SIG-M5 treated with dmso at 0.1 percent for 504 hours (cell line): ENCODE data around the gene MBNL1.
"Not testable (repeated sequence)": the region's sequence is repeated elsewhere in the genome, so short reads cannot be mapped to it uniquely, and the experiment has no call there.

Source experiments
- DNase-seq: peaks from one replicate; lab custom pipeline; 2025; ENCODE audit not compliant: unreplicated experiment; lab: John Stamatoyannopoulos, UW

MBNL1 gene

DNA sequence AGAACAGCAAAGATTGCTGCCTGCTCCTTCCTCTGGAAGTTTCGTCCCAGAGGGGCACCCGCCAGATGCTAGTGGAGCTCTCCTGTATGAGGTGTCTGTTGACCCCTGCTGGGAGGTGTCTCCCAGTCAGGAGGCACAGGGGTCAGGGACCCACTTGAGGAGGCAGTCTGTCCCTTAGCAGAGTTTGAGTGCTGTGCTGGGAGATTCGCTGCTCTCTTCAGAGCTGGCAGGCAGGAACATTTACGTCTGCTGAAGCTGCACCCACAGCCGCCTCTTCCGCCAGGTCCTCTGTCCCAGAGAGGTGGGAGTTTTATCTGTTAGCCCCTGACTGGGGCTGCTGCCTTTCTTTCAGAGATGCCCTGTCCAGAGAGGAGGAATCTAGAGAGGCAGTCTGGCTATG, 103.9 kb downstream of the MBNL1 start:
- DNase-seq: not testable (repeated sequence)

DNA sequence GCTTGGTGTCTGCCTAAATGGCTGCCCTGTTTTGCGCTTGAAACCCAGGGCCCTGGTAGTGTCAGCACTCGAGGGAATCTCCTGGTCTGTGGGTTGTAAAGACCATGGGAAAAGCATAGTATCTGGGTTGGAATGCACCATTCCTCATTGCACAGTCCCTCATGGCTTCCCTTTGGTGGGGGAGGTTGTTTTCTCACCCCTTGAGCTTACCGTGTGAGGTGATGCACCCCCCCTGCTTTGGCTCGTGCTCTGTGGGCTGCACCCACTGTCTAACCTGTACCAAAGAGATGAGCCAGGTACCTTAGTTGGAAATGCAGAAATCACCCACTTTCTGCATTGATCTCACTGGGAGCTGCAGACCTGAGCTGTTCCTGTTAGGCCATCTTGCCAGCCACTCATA, 104.7 kb downstream of the MBNL1 start:
- DNase-seq: no peak

DNA sequence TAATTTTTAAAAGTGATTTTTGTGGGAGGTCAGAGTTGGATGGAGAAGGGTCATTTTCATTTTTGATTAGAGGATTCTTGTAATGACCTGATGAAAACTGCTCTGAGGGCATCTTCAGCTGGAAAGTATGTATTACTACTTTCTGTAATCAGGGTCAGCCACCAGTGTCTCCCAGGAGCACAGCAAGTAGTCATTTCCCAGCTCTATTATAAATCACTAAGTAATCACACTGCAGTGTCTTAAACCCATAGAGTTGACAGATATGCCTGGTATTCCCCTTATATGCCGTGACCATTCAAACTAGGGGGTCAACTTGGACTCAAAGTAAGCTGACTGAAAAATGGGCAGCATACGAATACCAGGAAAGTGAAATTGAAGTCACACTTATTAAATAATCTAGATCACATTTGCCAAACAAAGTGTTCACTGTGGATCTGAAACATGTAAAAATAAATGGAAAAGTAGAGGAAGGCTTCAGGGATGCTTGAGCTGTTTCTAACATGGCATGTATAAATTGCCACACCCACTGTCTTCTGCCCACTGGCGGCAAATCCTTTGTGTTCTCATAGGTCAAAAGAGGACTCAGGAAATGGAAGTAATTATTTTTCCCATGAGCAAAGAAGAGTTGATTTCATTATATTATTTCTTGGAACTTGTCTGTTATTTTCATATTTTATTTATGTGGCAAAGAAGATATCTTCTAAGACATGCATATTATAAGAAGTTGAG, 105.7 kb downstream of the MBNL1 start:
- no peak for DNase-seq

DNA sequence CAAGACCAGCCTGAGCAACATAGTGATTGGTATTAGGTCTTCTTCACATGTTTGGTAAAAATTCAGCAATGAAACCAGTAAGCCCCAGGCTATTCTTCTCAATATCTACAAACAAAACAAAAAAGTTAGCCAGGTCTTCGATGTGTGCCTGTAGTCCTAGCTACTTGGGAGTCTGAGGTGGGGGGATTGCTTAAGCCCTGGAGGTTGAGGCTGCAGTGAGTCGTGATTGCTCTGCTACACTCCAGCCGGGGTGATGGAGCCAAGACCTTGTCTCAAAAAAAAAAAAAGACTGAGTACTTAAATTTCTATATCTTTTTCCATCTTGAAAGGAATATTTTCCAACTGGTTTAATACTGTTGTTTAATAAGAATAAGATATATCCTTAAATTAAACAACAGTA, 106.8 kb downstream of the MBNL1 start:
- DNase-seq: no peak

DNA sequence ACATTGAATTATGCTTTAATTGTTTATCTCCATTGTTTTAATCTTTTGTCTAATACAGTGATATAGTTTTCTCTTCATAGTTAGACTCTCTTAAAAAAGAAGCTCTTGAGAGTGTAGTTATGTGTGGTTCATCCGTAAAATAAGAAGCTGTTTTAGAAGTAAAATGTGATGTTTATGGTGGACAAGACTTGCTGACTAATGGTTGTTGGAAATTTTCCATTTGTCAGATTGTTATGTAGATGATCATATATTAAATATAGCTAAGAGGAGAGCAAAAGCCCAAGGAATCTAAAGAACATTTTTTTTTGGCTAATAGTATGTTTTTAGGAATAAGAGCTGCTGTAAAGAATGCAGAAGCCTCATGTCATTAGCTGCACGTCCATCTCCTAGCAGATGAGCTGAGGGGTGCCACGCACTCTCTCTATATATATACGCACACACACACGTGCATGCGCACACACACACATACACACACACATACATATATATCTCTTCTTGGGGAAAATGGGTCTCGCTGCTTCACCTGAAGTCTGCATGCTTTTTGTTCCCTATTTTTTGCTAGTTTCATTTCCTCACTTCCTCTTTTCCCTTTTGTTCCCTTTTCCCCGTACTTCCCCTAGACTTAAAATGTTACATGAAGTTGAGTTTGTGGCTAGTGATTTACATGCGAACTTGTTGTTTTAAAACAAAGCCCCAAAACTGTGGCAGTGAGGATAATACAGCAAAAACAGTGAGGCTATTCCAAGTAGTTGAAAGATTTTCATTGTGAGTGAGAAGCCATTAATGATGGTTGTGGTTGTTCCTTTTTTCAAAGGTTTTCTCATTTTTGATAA, 107.8 kb downstream of the MBNL1 start:
- peak; percentile 98 for DNase-seq

DNA sequence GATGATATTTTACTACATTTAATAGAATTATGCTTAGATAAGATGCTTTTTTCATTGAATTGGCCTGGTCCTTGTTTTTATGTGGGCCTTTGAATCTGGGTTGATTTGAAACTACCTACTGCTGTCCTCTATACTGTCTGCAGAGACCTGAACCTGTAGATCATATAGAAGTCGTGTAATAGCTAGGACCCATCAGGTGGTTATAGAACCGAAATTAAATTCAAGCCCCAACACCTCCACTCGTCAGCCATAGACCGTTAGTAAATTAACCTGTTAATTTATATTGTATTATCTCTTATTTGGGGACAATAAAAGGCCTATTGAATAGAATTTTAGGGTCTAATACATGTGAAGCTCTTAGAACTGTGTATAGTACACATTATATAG, 108.4 kb downstream of the MBNL1 start:
- DNase-seq: no peak

DNA sequence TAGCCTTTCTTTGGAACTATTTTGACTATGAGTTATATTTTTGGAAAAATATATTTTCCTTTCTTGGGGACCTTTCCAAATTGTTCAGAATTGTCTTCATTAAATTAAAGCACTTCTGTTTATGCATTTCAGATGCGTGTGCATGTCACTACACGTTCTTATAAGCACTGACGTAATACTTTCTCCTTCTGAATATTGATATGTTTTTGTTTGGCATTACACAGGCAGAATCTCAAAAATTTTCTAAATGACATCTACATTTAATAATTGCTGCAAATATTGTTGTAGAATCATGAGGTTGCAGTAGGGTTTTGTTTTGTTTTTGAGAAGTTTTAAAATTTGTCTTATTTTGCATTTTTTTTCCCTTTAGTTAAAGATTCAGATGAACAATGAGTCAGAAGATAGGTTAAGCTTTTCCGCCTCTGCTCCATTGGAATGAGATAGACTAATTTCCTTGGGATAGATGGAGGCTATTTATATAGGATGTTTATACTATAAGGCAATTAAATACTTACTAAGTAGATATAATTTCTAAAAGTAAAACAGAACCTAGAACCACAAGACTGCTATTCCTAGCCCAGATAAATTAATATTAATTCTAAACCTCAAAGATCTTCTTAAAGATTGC, 110.8 kb downstream of the MBNL1 start:
- no peak for DNase-seq

DNA sequence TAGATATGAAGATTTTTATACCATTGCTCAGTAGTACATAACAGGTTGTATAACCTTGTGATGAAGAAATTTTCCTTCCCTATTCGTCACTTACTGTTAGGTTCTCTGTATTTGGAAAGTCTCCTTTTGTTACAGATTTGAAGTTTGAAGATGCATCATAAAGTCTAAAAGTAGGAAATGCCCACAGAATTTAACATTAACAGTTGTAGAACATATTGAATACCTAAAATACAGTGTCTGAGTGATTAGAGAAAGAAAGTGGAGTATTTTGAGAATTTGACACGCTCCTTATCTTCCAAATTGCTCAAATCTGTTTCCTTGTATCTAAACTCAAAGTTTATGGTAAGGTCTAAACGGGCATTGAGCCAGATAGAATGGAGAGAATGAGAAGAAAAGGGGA, 111.3 kb downstream of the MBNL1 start:
- no peak for DNase-seq

DNA sequence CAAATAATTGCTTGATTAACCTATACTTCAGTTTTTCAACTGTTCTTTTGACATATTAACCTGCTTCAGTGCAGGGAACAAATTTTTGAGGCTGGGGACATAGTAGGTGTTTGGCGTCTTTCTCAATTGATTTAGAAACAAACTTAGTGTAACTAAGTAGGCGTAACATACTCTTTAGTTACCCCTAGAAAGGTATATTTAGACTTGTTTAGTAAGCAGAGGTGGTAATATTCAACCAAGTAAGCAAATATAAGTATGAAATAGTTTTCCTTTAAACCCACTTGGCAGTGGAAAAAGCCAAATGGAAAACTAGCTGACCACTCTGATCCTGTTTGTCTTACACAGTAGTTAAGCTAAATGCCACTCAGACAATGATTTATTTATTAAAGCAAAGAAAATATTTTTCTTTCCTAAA, 113.2 kb downstream of the MBNL1 start:
- DNase-seq: no peak

DNA sequence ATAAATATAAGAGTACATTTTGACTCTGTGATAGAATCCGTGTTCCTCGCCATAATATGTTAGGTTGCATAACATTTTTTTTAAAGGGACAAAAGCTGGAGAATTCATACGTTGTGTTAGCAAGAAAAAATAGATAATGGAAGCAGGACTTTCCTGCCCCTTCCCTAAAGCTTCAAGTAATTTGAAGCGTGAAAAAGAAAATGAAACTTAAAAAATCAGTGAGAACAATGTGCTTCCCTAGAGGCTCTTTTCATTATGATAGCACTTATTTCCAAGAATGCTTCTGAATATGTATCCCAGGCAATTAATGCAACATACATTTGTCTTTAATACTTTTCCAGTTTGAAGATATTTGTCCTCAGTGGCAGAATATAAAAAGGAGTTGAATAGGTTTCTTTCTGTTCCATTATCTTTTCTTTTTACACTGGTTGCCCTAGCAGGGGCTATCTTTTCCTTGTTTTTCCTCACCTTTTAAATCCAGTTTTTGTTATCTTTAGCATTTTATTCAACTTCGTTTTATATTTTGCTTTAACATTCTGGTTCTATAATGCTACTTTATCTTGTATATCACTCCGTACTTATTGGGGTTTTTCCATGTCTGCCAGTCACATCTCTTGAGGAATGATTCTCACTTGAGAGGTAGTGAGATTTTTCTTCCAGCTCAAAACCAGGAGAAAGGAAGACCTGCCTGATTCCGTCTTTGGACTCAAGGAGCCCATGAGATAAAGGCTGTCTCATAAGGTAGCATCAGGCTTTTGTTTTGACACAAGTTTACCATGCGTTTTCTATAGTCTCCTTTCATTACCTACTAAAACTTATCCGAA, 113.8 kb downstream of the MBNL1 start:
- DNase-seq: no peak

DNA sequence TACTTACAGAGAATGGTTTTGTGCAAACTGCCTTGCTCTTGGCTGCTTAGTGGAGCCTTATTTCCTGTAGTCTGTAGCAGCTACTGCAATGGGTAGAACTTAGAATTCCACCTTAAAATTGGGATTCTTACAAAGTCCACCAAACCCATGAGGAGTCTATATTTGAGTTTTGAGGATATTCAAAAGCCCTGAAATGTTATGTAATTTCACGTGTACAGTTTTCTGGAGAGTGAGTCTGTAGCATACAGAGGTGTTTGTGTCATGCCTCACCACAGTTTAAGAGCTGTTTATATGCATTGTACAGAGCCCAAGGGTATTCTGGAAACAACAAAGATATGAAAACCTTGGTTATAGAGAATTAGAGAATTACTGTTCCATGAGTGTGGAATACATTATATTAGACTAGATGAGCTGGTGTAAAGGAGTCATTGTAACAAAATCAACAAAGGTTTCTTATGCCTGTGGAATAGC, 114.4 kb downstream of the MBNL1 start:
- DNase-seq: no peak

DNA sequence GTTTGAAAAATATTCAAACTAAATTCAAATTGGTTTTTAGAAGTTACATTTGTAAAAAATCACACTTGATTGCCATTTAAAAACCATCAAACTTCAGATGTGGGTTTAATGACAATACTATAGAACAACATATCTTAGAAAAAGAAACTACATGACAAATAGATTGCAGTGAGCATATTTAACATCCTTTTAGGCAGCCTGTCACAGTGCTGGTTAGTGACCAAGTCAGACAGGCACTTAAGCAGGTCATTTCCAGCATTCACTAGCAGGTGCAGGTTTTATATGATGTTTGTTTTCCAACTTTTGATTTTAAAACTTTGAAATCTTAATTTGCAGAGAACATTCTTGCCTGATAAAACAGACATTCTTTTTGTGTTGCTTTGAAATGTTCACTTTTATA, 115.7 kb downstream of the MBNL1 start:
- no peak for DNase-seq

DNA sequence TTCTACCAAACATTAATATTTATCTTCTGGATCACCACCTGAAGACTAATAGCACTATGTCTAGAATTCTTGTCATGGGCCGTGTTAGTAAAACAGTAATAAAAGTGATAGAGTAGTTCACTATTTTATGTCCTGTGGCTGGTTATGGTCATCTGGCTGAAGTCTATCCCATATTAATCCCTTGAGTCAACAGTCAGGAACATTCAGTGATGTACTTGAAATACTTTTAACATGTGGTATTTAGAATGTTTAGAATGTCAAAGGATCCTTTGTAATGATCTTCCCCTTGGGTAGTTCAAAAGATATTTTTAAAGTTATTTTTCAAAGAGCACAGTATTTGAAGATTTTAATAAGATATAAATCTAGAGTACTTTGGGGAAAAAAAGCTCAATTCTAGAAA, 117.0 kb downstream of the MBNL1 start:
- DNase-seq: no peak

DNA sequence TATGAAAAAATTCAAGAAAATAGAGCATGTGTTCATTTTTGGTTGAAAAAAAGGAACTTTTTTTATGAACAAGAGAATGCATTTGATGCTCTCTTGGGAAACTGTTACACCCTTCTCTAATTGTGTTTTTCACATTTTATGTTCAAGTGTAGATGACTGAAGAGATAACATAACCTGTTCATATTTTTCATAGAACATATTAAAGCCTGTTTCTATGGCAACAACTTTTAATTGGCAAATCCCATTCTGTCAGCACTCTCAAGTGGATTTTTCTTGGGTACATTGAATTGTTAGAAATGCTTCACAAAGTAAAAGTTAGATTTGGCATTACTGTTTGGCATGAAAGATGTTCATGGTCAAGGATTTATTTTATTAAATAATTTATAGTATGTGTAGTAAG, 117.5 kb downstream of the MBNL1 start:
- DNase-seq: no peak

DNA sequence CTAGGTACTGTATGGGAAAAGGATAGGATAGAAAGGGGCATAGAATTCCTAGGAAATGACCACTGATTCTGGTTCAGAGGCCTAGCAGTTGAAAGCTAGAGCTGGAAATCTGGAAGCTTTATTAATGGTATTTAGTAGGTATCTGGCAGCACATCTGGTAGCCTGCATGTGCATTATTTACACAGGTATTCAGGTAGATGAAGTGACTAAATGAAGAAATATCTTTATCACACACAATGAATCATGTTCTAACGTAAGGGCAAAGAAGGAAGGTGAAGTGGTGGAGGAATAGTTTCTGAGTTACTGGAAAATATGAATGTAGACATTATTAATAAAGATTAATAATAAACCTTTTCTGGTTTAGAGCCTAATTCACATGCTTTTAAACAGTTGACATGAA, 119.9 kb downstream of the MBNL1 start:
- DNase-seq: no peak

DNA sequence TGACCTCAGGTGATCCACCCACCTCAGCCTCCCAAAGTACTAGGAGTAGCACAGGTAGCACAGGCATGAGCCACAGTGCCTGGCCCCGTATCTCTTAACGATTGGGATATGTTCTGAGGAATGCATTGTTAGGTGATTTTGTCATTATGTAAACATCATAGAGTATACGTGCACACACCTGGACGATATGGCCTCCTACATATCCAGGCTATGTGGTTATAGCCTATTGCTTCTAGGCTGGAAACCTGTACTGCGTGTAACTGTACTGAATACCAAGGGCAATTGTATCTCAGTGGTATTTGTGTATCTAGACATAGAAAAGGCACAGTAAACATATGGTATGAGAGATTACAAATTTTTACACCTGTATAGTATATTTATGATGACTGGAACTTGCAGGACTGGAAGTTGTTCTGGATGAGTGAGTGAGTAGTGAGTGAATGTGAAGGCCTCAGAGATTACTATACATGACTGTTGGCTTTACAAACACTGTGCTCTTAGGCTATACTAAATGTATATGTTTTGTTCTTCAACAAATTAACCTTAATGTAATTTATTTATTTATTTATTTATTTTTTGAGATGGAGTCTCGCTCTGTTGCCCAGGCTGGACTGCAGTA, 120.7 kb downstream of the MBNL1 start:
- no peak for DNase-seq

DNA sequence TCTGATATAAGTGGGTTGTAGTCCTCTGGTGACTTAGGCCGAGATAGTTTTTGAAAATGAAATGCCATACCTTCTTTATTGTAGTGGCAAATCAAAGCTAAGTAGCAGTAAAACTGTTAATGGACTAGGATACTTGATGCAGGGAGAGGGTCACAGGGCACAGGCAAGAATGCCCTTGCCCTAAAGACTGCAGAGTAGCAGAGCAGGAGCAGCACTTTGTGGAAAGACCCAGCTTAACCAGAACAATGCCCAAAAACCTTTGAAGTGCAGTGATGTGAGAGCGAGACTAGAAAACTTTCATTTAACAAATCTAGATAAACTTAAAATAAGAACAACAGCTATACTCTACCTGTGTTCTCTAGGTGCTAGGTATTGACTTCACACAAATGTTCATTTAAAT, 121.9 kb downstream of the MBNL1 start:
- no peak for DNase-seq

DNA sequence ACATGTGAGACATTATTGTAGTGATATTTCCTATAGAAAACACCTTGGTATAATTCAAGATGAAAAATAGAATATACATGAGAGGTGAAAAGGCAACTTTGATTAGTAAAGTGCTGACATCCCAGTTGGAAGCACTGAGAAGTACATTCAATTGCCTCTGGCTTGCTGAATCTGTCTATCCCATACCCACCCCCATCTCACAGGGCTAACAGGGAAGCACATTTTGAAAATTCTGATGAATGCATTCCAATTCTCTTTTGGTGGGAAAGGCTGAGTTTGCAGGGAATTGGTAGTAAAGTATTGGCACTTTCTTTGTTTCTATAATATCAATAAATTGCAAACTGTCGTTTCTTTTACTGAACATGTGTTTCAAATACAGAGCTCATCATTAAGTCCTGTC, 122.9 kb downstream of the MBNL1 start:
- no peak for DNase-seq

DNA sequence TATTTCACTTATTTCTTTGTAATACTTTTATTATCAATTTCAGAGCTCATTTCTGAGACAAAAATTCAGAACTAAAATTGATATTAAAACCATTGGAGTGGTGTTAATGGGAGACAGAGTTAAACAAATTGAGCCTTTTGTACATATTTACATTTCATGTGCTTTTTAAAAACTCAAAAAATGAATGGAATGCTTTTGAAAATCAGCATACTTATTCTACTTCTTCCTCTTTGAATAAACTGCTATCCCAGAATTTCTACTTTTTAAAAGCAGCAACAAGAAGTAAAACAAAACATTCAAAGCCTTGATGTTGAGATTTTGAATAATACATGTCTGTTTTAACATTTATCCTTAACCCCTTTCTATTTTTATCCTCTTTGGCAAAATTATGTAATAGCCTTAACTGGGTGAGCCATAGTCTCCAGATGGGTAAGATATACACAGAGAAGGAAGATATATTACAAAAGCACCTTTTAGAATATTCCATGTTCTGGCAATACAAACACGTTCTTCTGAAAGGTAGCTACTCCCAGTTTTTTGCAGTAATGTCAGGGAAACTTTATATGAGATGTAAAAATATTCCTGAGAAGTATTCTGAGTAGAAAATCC, 123.6 kb downstream of the MBNL1 start:
- DNase-seq: no peak

DNA sequence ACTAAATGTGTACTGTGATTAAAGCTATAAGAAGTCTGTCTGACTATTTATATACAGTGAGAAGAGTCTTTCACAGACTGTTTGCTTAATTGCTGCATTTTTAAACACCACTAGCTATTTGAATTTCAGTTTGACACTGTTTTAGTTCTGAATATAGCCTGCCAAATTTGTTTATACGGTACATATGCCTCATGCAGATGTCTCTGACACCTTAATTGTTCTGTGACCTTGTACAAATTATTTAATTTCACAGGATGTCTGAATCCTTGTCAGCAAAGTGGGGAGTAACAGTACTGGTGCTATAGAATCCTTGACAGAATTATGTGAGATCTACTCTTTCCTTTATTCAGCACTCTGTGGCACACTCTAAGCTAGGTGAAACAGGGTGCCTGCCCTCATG, 125.5 kb downstream of the MBNL1 start:
- DNase-seq: no peak
